Measurements from ENCODE around the gene CASP12. TPM values are rescaled to one million over a fixed set of nuclear protein-coding genes. Genes with fewer than 3 reads are reported as not detected.
A peak's percentile ranks its signal among the peaks of the same experiment; 100 is the strongest.

CASP12 gene
- total RNA-seq (1 to 10 TPM in 3 of 9 donors, under 1 TPM in 2, not detected in 4; 0.17 to 2.8 (median 1.1) TPM), polyA plus RNA-seq (under 1 TPM; 0.29 to 0.64 (median 0.34) TPM)
- long read RNA-seq, donor 1, result 0 reads
- long read RNA-seq, donor 2, result 0 reads
- long read RNA-seq, donor 3, result 0 reads
- long read RNA-seq, donor 4, result 0 reads
- long read RNA-seq, donor 5, partial matches to known transcripts, result 0 of 1 reads
- long read RNA-seq, donor 5, other reads (novel, unspliced or antisense), result 1 of 1 reads
- long read RNA-seq, donor 6, result 0 reads
- long read RNA-seq, donor 7, result 0 reads
- long read RNA-seq, donor 8, result 0 reads
- long read RNA-seq, donor 9, result 0 reads
- long read RNA-seq, donor 10, result 0 reads

GRCh38 chr11:104897891-104898684 lies at the start of gene CASP12:
TSS of gene CASP12 (minus strand) at chr11:104898460.
- 47 to 56% (median 52%) methylated on average over 9 of the region's 9 CpGs for WGBS, 4 donors
- Histone ChIP-seq H3K27ac (peak within 1 kb of the TSS in 2 of 5 donors; percentile 45 to 67), H3K4me1 (replicated peaks in 1 of 2) (no peaks in the 10 kb centered on the region), H3K36me3 (replicated peaks in 1 of 2) (no peaks in the 10 kb centered on the region), H3K4me3 (peak within 1 kb of the TSS in 1 of 4 donors; percentile 41), H3K27me3 (no peaks in the 10 kb centered on the region), H3K9me3 (replicated peaks in 1 of 3) (no peaks in the 10 kb centered on the region)
- DNase-seq, result no peak
- TF ChIP-seq POLR2A (IDR thresholded peaks at IDR 0.05), result no peak
- intact Hi-C loops (cut with DNase I), result no loop called here

- H3K27me3 ChIP-seq, result no peaks in the 10 kb centered on the region
- TF ChIP-seq POLR2A (IDR thresholded peaks at IDR 0.05) (no peak), CTCF (IDR thresholded peaks at IDR 0.05) (peak; percentile 33 to 51 (median 46))
- WGBS, 4 donors, result 17 to 26% (median 18%) methylated on average over 2 of the region's 2 CpGs
- intact Hi-C loops (cut with DNase I), result no loop called here
- no peaks in the 10 kb centered on the region for H3K4me1 ChIP-seq (replicated peaks in 1 of 2)
- H3K4me3 ChIP-seq, result no peak overlapping the region
- no peaks in the 10 kb centered on the region for H3K9me3 ChIP-seq (replicated peaks in 1 of 3)
- H3K36me3 ChIP-seq (replicated peaks in 1 of 2), result peaks cover 0 to 50% of the 10 kb centered on the region in 2 donors
- H3K27ac ChIP-seq, result no peak overlapping the region
- DNase-seq, result peak in 2 of 7 donors; percentile 10 to 40
Observed at GRCh38 chr11:104946907-104947306, 48.6 kb upstream of the CASP12 start.

GRCh38 chr11:104944076-104944475 lies 45.8 kb upstream of the CASP12 start:
- H3K4me3 ChIP-seq, result no peak overlapping the region
- no peak for DNase-seq
- peaks cover 0 to 27% of the 10 kb centered on the region in 2 donors for H3K36me3 ChIP-seq (replicated peaks in 1 of 2)
- no peaks in the 10 kb centered on the region for H3K27me3 ChIP-seq
- TF ChIP-seq POLR2A (IDR thresholded peaks at IDR 0.05) (no peak), CTCF (IDR thresholded peaks at IDR 0.05) (no peak)
- H3K4me1 ChIP-seq (replicated peaks in 1 of 2), result no peaks in the 10 kb centered on the region
- no peak overlapping the region for H3K27ac ChIP-seq
- H3K9me3 ChIP-seq (replicated peaks in 1 of 3), result no peaks in the 10 kb centered on the region
- intact Hi-C loops (cut with DNase I), result no loop called here

GRCh38 chr11:104943561-104943960 lies 45.3 kb upstream of the CASP12 start:
- Histone ChIP-seq H3K27ac (no peak overlapping the region), H3K4me3 (no peak overlapping the region), H3K4me1 (replicated peaks in 1 of 2) (no peaks in the 10 kb centered on the region), H3K9me3 (replicated peaks in 1 of 3) (no peaks in the 10 kb centered on the region), H3K27me3 (no peaks in the 10 kb centered on the region), H3K36me3 (replicated peaks in 1 of 2) (peaks cover 0 to 27% of the 10 kb centered on the region in 2 donors)
- 41 to 50% (median 43%) methylated on average over 2 of the region's 2 CpGs for WGBS, 4 donors
- TF ChIP-seq CTCF (IDR thresholded peaks at IDR 0.05) (no peak), POLR2A (IDR thresholded peaks at IDR 0.05) (no peak)
- intact Hi-C loops (cut with DNase I), result no loop called here
- no peak for DNase-seq

Data from adrenal gland (tissue), 19 donors.